ENCODE data around the gene PTPRR. TPM values are rescaled to one million over a fixed set of nuclear protein-coding genes. Genes with fewer than 3 reads are reported as not detected.

The PTPRR gene
- total and polyA plus RNA-seq, 2 donors (not counting 1 experiment from before 2014, with no cell fraction given): not detected

- no peaks in the 10 kb centered on the region for H3K9me3 Mint-ChIP-seq (ENCODE audit: insufficient read depth)
- no peak overlapping the region for H3K4me3 Mint-ChIP-seq
- H3K27ac Mint-ChIP-seq: no peak overlapping the region
- H3K27me3 Mint-ChIP-seq: no peaks in the 10 kb centered on the region
- Histone ChIP-seq H3K4me2 (replicated peaks; ENCODE audit: low read depth, low read length, poor library complexity, severe bottlenecking) (no peak overlapping the region), H3K27me3 (replicated peaks in 1 of 4; ENCODE audit: control extremely low read depth in 1 of 4, control insufficient read depth in 3 of 4, insufficient read depth in 4 of 4, low read length in 3 of 4) (no peaks in the 10 kb centered on the region), H4K20me1 (ENCODE audit: control insufficient read depth, insufficient read depth, low read length, poor library complexity, severe bottlenecking) (no peaks in the 10 kb centered on the region), H2AFZ (ENCODE audit: insufficient read depth, low read depth, low read length, poor library complexity, severe bottlenecking) (no peak overlapping the region), H3K9me3 (ENCODE audit: control extremely low read depth in 1 of 3, control insufficient read depth in 2 of 3, insufficient read depth in 1 of 3, low read length in 2 of 3) (no peaks in the 10 kb centered on the region), H3K4me1 (ENCODE audit: control insufficient read depth in 2 of 2, insufficient read depth in 2 of 2, low read length in 2 of 2) (no peaks in the 10 kb centered on the region), H3K4me3 (ENCODE audit: control extremely low read depth in 1 of 5, extremely low read depth in 1 of 5, insufficient read depth in 1 of 5, low read depth in 2 of 5, low read length in 4 of 5) (no peak overlapping the region), H3K9ac (ENCODE audit: low read length) (no peak overlapping the region), H3K36me3 (replicated peaks in 1 of 2; ENCODE audit: control extremely low read depth in 1 of 2, control insufficient read depth in 1 of 2, extremely low read depth in 1 of 2, insufficient read depth in 2 of 2, low read length in 1 of 2) (no peaks in the 10 kb centered on the region), H3K27ac (ENCODE audit: low read length in 2 of 2) (no peak overlapping the region), H3K79me2 (ENCODE audit: control insufficient read depth, insufficient read depth, low read length) (no peaks in the 10 kb centered on the region)
- intact Hi-C loops (cut with micrococcal nuclease): no loop called here
- H3K4me1 Mint-ChIP-seq: no peaks in the 10 kb centered on the region
- no peak for TF ChIP-seq CTCF (IDR thresholded peaks at IDR 0.05)
- no peak for TF ChIP-seq EZH2 (IDR thresholded peaks at IDR 0.05; ENCODE audit: borderline replicate concordance, insufficient read depth, low read depth, low read length, poor library complexity, severe bottlenecking)
- DNase-seq (no peak), ATAC-seq (ENCODE audit: low read depth) (no peak)
- ChIA-PET POLR2A (no interaction called here), CTCF (no interaction called here)
- WGBS (ENCODE audit: insufficient coverage): no CpG with 5 or more reads among the region's 4 CpGs
Measured at GRCh38 chr12:70933133-70933532, 12.6 kb upstream of the PTPRR start.

- no peaks in the 10 kb centered on the region for H4K20me1 ChIP-seq (ENCODE audit: control insufficient read depth, insufficient read depth, low read length, poor library complexity, severe bottlenecking)
- POLR2A ChIA-PET: no interaction called here
- H3K4me3 ChIP-seq (ENCODE audit: control extremely low read depth in 1 of 5, extremely low read depth in 1 of 5, insufficient read depth in 1 of 5, low read depth in 2 of 5, low read length in 4 of 5): no peak overlapping the region
- CTCF ChIA-PET: no interaction called here
- H2AFZ ChIP-seq (ENCODE audit: insufficient read depth, low read depth, low read length, poor library complexity, severe bottlenecking): no peak overlapping the region
- TF ChIP-seq EZH2 (IDR thresholded peaks at IDR 0.05; ENCODE audit: borderline replicate concordance, insufficient read depth, low read depth, low read length, poor library complexity, severe bottlenecking): no peak
- H3K27me3 ChIP-seq (replicated peaks in 1 of 4; ENCODE audit: control extremely low read depth in 1 of 4, control insufficient read depth in 3 of 4, insufficient read depth in 4 of 4, low read length in 3 of 4): no peaks in the 10 kb centered on the region
- no peak overlapping the region for H3K9ac ChIP-seq (ENCODE audit: low read length)
- H3K9me3 Mint-ChIP-seq (ENCODE audit: insufficient read depth): no peaks in the 10 kb centered on the region
- H3K36me3 ChIP-seq (replicated peaks in 1 of 2; ENCODE audit: control extremely low read depth in 1 of 2, control insufficient read depth in 1 of 2, extremely low read depth in 1 of 2, insufficient read depth in 2 of 2, low read length in 1 of 2): no peaks in the 10 kb centered on the region
- H3K27ac Mint-ChIP-seq: no peak overlapping the region
- ATAC-seq (ENCODE audit: low read depth) (no peak), DNase-seq (no peak)
- intact Hi-C loops (cut with micrococcal nuclease): no loop called here
- no peaks in the 10 kb centered on the region for H3K79me2 ChIP-seq (ENCODE audit: control insufficient read depth, insufficient read depth, low read length)
- H3K9me3 ChIP-seq (ENCODE audit: control extremely low read depth in 1 of 3, control insufficient read depth in 2 of 3, insufficient read depth in 1 of 3, low read length in 2 of 3): no peaks in the 10 kb centered on the region
- H3K27ac ChIP-seq (ENCODE audit: low read length in 2 of 2): no peak overlapping the region
- no peak overlapping the region for H3K4me2 ChIP-seq (replicated peaks; ENCODE audit: low read depth, low read length, poor library complexity, severe bottlenecking)
- no peaks in the 10 kb centered on the region for H3K4me1 Mint-ChIP-seq
- H3K4me1 ChIP-seq (ENCODE audit: control insufficient read depth in 2 of 2, insufficient read depth in 2 of 2, low read length in 2 of 2): no peaks in the 10 kb centered on the region
- H3K27me3 Mint-ChIP-seq: no peaks in the 10 kb centered on the region
- no peak overlapping the region for H3K4me3 Mint-ChIP-seq
Measured at GRCh38 chr12:70929029-70929428, 8.5 kb upstream of the PTPRR start.

Measured in B cell (primary cell).